ENCODE data around the gene RCC2.
A peak's percentile ranks its signal among the peaks of the same experiment; 100 is the strongest.

The RCC2 gene

GRCh38 chr1:17370618-17371017 is 68.9 kb downstream of the RCC2 start:
- DNase-seq, result no peak

GRCh38 chr1:17369466-17369865 is 70.0 kb downstream of the RCC2 start:
- peak; percentile 35 for DNase-seq

- no peak for DNase-seq
Observed at GRCh38 chr1:17365293-17365692, 74.2 kb downstream of the RCC2 start.

GRCh38 chr1:17363771-17364170 is 75.7 kb downstream of the RCC2 start:
- DNase-seq, result no peak

- no peak for DNase-seq
Observed at GRCh38 chr1:17363351-17363750, 76.1 kb downstream of the RCC2 start.

GRCh38 chr1:17361687-17362086 is 77.8 kb downstream of the RCC2 start:
- DNase-seq, result no peak

GRCh38 chr1:17360272-17360956 is 79.1 kb downstream of the RCC2 start:
- DNase-seq, result no peak

GRCh38 chr1:17359808-17360207 is 79.7 kb downstream of the RCC2 start:
- DNase-seq, result no peak

- DNase-seq, result no peak
Observed at GRCh38 chr1:17359031-17359430, 80.4 kb downstream of the RCC2 start.

GRCh38 chr1:17358557-17358956 is 80.9 kb downstream of the RCC2 start:
- DNase-seq, result no peak

Measured in fibroblast of upper back skin (primary cell).